Uterus (tissue), 2 donors: ENCODE measurements around the gene USP37.

Experiments
- CTCF ChIP-seq, 4 experiments: fragments of 200-600 bp in 2 of 4; fragments of 450-650 bp in 2 of 4; sonication (generic) in 2 of 4; IDR thresholded peaks; one replicate each; pipeline ENCODE4 v1.5.1; 2016 to 2019; ENCODE audit warnings: antibody characterized with exemption in 4 of 4, mild to moderate bottlenecking in 2 of 4, moderate library complexity in 1 of 4
- POLR2A ChIP-seq, 2 donors: fragments of 450-650 bp; IDR thresholded peaks; one replicate each; pipeline ENCODE4 v1.6.1; 2016; ENCODE audit warnings: antibody characterized with exemption in 2 of 2, mild to moderate bottlenecking in 1 of 2, moderate library complexity in 1 of 2

GRCh38 chr2:218452079-218452478, 116.1 kb downstream of the USP37 start:
- no peak for TF ChIP-seq CTCF (IDR thresholded peaks at IDR 0.05)
- no peak for TF ChIP-seq POLR2A (IDR thresholded peaks at IDR 0.05)
